Hematopoietic multipotent progenitor cell treated with erythropoietin and hydrocortisone succinate and interleukin-3 and kit ligand, for 17 days (in vitro differentiated cells): ENCODE data around the gene DEFB131B.
A peak's percentile ranks its signal among the peaks of the same experiment; 100 is the strongest.
"Not testable (repeated sequence)": the region's sequence is repeated elsewhere in the genome, so short reads cannot be mapped to it uniquely, and the experiment has no call there.

Source experiments
- DNase-seq: peaks from one replicate; pipeline ENCODE4 v3.0.0-alpha.2; 2015; ENCODE audit warnings: low spot score

The DEFB131B gene, protein sequence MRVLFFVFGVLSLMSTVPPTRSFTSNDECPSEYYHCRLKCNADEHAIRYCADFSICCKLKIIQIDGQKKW

DNA sequence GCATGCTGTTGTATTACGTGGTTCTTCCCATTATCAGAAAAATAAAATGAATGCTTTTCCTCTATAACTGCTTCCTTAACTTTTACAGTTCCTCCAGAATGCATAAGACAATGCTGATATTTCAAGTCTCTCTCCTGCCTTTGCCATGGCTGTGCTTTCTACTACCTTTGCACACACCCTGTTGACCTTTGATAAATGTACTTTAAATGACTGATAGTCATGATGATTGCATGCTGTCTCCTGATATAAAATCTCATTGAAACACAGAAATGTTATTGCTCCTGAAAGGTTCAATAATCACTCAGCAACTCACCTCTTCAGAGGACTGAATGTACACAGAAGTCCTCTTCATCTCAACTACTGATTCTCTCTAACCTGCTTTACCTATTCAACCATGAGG lies at the start of gene DEFB131B:
Gene DEFB131B (plus strand): TSS at position 395 of the 400 bp plus-strand sequence. CDS start 0 bp downstream, at position 395.
- not testable (repeated sequence) for DNase-seq

DNA sequence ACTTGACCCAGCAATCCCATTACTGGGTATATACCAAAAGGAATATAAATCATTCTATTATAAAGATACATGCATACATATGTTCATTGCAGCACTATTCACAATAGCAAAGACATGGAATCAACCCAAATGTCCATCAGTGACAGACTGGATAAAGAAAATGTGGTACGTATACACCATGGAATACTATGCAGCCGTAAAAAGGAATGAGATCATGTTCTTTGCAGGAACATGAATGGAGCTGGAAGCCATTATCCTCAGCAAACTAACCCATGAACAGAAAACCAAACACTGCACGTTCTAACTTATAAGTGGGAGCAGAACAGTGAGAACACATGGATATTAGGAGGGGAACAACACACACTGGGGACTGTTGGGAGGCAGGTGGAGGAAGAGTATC lies 49.0 kb upstream of the DEFB131B start:
- not testable (repeated sequence) for DNase-seq

DNA sequence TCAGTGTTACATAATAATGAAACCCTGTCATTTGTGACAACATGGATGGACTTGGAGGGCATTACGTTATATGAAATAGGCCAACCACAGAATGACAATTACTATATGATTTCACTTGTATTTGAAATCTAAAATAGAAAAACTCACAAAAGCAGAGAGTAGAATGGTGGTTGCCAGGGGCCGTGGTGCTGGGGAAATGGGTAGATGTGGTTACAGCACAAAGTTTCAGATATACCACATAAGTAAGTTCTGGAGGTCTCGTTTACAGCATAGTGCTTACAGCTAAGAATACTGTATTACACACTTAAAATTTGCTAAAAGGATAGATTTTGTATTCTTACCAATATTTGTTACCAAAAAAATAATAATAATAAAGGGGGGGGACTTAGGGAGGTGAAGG lies 48.6 kb upstream of the DEFB131B start:
- not testable (repeated sequence) for DNase-seq

DNA sequence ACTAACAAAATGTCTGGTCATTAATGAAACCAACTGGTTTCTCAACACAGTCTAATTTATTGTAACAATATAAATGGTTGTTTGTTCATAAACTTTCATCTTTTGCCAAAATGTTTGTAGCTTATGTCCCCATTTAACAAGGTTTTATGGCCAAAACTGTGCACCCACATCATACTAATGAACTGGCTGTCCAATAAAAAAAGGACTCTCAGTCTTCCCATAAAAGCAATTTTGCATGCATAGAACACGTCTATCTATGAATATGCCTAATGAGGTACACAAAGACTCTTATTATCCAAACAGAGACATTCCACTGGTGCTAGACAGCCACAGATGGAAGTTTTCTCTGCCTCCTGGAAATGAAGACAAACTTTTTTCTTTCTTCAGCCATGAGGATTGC lies 45.4 kb upstream of the DEFB131B start, which contains the start of gene DEFB108B:
Gene DEFB108B (plus strand): TSS at position 390 of the 400 bp plus-strand sequence. CDS start 0 bp downstream, at position 390.
- not testable (repeated sequence) for DNase-seq

DNA sequence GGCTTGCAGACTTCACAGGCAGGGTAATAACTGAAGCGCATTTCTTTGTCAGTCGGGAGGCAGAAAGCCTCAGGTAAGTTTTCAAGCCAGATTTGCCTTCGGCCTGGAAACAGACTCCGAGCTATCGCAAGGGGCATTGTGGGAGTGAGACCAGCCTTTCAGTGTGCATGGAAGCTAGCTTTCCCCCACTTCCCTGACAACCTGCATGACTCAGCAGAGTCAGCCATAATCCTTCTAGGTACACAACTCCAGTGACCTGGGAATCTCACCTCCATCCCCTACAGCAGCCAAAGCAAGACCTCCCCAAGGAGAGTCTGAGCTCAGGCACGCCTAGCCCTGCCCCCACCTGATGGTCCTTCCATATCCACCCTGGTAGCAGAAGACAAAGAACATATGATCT lies 35.5 kb upstream of the DEFB131B start:
- not testable (repeated sequence) for DNase-seq

DNA sequence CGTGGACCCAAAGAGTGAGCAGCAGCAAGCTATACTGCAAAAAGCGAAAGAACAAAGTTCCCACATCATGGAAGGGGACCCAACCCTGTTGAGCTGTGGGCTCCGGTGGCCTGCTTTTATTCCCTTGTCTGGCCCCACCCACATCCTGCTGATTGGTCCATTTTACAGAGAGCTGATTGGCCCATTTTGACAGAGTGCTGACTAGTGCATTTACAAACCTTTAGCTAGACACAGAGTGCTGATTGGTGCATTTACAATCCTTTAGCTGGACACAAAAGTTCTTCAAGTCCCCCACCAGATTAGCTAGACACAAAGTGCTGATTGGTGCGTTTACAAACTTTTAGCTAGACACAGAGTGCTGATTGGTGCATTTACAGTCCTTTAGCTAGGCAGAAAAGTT lies 34.9 kb upstream of the DEFB131B start:
- not testable (repeated sequence) for DNase-seq

DNA sequence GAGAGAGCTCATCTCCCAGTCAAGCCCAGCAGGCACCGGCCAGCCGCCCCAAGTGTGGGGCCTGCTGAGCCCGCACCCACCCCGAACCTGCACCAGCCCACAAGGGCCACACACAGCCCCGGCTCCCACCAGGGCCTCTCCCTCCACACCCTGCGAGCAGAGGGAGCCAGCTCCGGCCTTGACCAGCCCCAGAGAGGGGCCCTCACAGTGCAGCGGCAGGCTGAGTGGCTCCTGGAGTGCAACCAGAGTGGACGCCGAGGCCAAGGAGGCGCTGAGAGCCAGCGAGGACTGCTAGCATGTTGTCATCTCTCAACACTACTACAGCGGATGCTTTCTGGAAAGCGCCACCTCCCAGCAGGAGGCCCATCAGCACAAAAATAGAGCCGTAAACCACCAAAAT lies 34.4 kb upstream of the DEFB131B start:
- no peak for DNase-seq

DNA sequence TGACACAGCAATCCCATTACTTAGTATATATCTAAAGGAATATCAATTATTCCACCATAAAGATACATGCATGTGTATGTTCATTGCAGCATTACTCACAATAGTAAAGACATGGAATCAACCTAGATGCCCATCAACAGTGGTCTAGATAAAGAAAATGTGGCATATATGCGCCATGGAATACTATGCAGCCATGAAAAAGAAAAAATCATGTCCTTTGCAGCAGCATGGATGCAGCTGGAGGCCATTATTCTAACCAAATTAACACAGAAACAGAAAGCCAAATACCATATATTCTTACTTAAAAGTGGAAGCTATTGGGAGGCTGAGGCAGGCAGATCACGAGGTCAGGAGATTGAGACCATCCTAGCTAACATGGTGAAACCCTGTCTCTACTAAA lies 24.4 kb upstream of the DEFB131B start:
- DNase-seq: not testable (repeated sequence)

DNA sequence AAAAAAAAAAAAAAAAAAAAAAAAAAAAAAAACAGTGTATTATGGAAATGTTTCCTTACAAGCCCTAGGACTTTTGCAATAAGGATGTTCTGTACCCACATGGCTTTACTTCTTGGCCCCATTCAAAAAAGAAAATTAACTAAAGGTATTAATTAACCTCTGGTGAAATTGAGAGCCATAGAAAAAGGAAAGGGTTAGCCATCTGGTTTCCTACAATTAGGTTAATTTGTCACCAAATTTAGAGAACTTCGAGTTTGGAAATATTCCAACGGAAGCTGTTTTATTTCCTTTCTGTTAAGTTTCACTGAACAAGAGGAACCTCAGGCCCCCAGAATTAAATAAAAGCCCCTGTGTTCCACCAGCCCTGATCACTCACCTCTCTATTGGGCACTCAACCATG lies 22.4 kb upstream of the DEFB131B start:
- not testable (repeated sequence) for DNase-seq

DNA sequence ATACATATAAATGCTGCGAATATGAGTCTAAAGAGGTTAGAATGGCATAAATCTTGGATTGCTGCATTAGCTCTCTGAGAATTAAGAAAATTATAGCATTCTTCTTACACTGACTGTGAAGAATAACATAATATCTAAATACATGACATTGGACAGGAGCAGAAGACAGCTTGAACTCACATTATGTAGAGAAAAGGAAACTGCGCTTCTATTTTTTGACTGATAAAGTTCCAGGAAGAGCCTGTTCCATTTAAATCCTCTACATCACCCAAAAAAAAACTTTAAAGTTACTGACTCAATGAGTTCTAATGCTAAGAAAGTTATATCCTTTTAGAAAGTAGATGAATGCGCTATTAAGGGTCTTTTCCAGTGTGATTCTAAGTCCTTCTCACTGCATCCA lies 17.4 kb upstream of the DEFB131B start:
- DNase-seq: not testable (repeated sequence)

DNA sequence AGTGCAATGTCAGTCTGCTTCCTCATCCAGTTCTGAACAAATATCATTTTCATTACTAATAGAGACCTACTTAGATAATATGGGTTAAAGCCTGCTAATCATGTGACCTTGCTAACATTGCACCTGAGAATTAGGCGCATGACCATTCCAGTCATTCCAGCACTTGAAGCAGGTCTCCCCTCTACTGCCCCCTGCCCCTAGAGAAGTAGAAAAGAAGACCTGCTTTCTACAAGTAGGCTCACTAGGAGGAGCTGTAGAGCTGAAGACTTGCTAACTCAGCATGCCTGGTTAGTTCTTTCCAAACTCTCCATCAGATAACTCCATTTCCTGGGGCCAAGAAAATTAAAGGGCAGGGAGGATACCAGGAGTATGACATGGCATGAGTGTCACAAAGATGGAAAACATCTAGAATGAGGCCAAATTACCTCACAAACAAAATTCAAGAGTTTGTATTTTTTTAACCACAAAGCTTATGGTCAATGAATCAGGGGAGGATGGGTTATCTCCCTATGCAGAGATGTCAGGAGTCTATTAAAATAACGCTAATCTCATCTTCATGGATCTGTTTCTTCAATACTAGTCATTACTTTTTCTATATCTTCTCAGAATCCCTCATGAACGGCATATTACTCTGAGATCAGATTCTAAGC lies 14.2 kb upstream of the DEFB131B start:
- peak; percentile 65 for DNase-seq

DNA sequence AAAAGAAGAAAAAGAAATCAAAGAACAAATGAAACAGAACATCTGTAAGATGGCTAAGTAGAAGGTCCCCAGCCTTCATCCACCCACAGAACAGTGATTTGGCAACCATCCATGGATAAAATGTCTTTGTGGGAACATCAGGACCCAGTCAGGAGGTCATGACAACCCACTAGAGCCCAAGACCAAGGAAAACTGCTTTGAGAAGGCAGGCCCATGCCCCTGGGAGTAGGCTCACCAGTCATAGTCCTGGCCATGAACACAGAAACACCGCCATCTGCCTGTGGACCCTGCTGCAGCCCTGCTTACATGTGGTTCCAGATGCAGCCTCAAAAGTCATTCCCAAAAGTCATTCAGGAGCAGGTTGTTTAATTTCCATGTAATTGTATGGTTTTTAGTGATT lies 11.0 kb upstream of the DEFB131B start:
- DNase-seq: not testable (repeated sequence)

DNA sequence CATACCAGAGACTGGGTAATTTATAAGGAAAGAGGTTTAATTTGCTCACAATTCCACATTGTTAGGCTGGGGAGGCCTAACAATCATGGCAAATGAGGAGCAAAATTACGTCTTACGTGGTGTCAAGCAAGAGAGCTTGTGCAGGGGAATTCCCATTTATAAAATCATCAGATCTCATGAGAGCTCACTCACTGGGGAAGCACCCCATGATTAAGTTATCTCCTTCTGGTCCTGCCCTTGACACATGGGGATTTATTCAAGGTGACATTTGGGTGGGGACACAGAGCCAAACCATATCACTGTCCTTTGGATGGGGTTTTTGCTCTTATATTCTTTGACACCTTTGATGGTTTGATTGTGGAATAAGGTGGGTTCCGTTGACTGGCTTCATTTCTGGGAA lies 8.3 kb upstream of the DEFB131B start:
- DNase-seq: not testable (repeated sequence)

DNA sequence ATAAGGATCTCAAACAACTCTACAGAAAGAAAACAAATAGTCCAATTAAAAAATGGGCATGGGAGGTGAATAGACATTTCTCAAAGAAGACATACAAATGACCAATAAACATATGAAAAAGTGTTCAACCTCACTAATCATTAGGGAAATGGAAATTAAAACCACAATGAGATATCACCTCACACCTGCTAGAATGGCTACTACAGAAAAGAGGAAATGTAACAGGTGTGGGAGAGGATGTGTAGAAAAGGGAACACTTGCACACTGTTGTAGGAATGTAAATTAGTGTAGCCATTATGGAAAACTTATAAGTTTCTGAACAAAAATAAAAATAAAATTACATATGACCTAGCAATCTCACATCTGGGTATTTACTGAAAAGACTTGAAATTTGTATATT lies 7.6 kb upstream of the DEFB131B start:
- not testable (repeated sequence) for DNase-seq

DNA sequence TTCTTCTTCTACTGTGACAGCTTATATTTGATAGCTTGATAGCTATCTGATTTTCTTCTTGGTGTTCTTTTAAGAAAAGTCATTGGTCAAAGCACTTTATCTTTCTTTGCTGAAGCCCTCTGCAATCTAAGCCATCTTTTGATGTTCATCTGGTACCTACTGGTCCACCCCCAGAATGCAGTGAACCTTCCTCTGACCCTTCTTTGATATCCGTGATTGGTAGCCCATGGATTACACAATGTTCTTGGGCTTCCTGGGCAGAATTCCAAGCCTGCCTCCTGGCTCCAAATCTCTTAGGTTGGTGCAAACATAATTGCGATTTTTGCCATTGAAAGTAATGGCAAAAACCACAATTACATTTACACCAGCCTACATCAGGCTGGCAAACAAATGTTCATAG lies 2.0 kb upstream of the DEFB131B start:
- DNase-seq: not testable (repeated sequence)

DNA sequence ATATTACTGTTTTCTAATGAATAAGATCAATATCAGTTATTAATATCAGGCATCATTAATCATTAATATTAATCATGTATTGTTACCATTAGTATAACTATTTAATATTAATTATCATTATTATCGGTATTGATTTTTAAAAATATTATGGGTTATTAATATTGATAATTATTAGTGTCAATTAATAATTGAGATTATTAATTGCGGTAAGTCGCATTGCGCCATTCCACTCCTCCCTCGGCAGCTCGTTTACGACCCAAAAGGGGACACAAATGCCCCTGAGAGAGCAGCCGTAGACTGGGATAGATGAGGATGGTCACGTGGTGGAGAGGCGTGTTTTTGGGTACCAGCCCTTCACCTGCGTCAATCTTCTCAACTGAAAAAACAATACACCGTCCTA lies 7.6 kb downstream of the DEFB131B start:
- not testable (repeated sequence) for DNase-seq

DNA sequence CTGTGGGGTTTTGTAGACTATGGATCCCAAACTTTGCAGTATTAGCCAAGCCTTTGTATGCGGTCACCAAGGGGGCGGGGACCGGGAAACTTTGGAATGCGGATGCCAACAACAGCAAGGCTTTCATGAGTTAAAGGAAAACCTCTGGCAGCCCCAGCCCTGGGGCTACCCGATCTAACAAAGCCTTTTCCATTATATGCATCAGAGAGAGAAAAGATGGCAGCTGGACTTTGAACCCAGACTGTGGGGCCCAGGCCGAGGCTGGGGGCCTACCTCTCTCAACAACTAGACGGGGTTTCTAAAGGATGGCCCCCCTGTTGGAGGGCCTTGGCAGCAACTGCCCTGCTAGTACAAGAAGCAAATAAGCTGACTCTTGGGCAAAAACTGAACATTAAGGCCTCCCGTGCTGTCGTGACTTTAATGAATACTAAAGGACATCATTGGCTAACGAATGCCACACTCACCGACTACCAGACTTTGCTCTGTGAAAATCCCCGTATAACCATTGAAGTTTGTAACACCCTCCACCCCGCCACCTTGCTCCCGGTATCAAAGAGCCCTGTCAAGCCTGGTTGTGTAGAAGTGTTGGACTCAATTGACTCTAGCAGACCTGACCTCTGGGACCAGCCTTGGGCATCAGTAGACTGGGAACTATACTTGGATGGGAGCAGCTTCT lies 10.2 kb downstream of the DEFB131B start:
- not testable (repeated sequence) for DNase-seq

DNA sequence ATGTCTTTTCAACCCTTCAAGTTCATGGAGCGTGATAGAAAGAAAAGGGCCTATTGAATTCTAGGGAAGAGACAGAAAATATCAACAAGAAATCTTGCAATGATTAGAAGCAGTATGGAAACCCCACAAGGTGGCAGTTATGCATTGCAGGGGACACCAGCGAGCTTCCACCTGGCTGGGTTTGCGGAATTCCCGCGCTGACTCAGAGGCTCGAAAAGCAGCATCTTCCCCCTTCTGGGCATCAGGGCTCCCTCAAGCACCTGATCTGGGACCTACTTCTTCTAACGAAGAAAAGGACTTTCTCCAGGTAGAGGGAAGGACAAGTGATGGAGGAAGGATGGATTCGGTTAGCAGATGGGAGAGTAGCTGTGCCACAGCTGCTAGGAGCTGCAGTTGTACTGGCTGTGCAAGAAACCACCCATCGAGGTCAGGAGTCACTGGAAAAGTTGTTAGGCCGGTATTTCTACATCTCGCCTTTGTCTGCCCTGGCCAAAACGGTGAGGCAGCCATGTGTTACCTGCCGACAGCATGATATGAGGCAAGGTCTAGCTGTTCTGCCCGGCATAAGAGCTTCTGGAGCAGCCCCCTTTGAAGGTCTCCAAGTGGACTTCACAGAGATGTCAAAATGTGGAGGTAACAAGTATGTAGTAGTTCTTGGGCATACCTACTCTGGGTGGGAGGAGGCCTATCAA lies 11.1 kb downstream of the DEFB131B start:
- DNase-seq: not testable (repeated sequence)

DNA sequence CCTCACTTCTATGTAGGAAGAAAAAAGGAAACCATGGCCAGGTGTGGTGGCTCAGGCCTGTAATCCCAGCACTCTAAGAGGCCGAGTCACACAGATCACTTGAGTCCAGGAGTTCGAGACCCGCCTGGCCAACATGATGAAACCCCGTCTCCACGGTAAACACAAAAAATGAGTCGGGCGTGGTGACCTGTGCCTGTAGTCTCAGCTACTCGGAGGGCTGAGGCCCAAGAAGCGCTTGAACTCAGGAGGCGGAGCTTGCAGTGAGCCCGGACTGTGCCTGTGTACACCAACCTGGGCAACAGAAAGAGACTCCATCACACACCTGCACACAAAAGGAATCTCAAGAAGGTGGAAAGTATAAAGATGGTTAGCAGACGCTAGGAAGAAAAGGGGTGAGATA lies 17.7 kb downstream of the DEFB131B start:
- DNase-seq: no peak

DNA sequence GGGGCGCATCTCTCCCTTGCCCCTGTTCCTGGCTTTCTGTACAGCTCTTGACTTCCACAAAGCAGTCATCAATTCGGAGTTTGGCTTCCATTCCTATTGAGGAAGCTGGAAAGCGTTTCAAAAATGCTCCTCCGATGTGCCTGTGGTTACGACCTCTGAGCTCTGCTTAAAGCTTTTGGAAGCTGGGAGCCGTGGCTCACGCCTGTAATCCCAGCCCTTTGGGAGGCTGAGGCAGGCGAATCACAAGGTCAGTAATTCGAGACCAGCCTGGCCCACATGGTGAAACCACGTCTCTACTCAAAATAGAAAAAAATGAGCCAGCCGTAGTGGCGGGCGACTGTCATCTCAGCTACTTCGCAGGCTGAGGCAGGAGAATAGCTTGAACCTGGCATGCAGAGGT lies 22.9 kb downstream of the DEFB131B start:
- not testable (repeated sequence) for DNase-seq

DNA sequence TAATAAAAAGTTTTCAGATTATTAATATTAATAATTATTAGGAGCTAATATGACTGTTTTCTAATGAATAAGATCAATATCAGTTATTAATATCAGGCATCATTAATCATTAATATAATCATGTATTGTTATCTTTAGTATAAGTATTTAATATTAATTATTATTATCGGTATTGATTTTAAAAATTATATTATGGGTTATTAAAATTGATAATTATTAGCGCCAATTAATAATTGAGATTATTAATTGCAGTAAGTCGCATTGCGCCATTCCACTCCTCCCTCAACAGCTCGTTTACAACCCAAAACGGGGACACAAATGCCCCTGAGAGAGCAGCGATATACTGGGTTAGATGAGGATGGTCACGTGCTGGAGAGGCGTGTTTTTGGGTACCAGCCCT lies 30.0 kb downstream of the DEFB131B start:
- DNase-seq: no peak

DNA sequence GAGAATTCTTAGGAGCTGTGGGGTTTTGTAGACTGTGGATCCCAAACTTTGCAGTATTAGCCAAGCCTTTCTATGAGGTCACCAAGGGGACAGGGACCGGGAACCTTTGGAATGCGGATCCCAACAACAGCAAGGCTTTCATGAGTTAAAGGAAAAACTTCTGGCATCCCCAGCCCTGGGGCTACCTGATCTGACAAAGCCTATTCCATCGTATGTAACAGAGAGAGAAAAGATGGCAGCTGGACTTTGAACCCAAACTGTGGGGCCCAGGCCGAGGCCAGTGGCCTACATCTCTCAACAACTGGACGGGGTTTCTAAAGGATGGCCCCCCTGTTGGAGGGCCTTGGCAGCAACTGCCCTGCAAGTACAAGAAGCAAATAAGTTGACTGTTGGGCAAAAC lies 32.5 kb downstream of the DEFB131B start:
- DNase-seq: not testable (repeated sequence)
